HG03342 (cell line): ENCODE data around the gene RNF40.
"Not testable (repeated sequence)": the region's sequence is repeated elsewhere in the genome, so short reads cannot be mapped to it uniquely, and the experiment has no call there.

Experiments used
- ATAC-seq: cut with Tn5 transposase; IDR thresholded peaks from one replicate; pipeline ENCODE4 v1.9.1; 2021; ENCODE audit warnings: mild to moderate bottlenecking, moderate library complexity; ENCODE audit not compliant: unreplicated experiment

The RNF40 gene

GRCh38 chr16:30813821-30814189 lies 51.7 kb downstream of the RNF40 start:
- ATAC-seq = peak; percentile 9

GRCh38 chr16:30816769-30817168 lies 54.6 kb downstream of the RNF40 start:
- no peak for ATAC-seq

- ATAC-seq = no peak
These were observed 58.9 kb downstream of the RNF40 start for GRCh38 chr16:30820952-30821421.

- ATAC-seq = not testable (repeated sequence)
These were observed 59.3 kb downstream of the RNF40 start for GRCh38 chr16:30821441-30821840.

- ATAC-seq = no peak
These were observed 59.8 kb downstream of the RNF40 start for GRCh38 chr16:30821891-30822290.
